ENCODE data around the gene FCGR1A.
"Not testable (repeated sequence)": the region's sequence is repeated elsewhere in the genome, so short reads cannot be mapped to it uniquely, and the experiment has no call there.

DNA sequence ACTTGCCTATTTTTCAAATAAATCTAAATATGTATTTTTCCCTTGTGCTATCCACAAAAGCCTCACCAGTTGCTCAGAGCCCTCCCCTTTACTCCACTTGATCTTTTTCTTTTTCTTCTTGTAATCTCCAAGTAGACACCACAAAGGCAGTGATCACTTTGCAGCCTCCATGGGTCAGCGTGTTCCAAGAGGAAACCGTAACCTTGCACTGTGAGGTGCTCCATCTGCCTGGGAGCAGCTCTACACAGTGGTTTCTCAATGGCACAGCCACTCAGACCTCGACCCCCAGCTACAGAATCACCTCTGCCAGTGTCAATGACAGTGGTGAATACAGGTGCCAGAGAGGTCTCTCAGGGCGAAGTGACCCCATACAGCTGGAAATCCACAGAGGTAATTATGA lies 1.4 kb downstream of the FCGR1A start:
- TF ChIP-seq POLR2AphosphoS5 (IDR thresholded peaks at IDR 0.05; ENCODE audit: borderline replicate concordance, low read depth, low read length); EZH2 (IDR thresholded peaks at IDR 0.05); FOXP2 (optimal IDR thresholded peaks at IDR 0.05; ENCODE audit: control extremely low read depth, extremely low read length, insufficient read depth): not testable (repeated sequence)
